ENCODE results near the gene ATP13A3.

ATP13A3 gene

DNA sequence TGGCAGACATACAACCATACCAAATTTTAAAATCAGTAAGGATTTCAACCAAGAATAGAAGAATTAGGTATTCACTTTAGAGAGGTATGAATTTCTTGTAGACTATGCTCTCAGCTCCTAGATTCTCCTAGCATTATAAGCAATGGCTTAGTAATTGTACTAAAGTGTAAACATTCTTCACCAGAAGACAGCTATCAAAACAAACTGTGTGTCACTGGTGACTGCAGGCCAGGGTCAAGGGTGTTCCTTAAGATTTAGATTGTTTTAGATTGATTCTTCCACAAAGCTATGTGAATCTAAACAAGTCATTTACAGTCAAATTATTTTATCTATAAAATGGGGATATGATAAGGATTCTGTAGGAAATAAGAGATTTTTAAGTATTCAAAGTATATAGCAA, 64.6 kb downstream of the ATP13A3 start:
- Histone ChIP-seq H3K14ac (ENCODE audit: low read length) (no peak overlapping the region), H2AFZ (ENCODE audit: low read length) (no peak overlapping the region), H3K36me3 (replicated peaks in 1 of 2; ENCODE audit: control insufficient read depth in 2 of 2, insufficient read depth in 2 of 2, low read length in 2 of 2) (peaks cover 8 to 94% of the 10 kb centered on the region in 2 donors), H2BK12ac (ENCODE audit: low read length) (no peak overlapping the region), H3K4me3 (ENCODE audit: low read length in 2 of 2) (no peak overlapping the region), H4K8ac (ENCODE audit: low read depth, low read length) (no peak overlapping the region), H3K27me3 (ENCODE audit: control insufficient read depth in 3 of 3, insufficient read depth in 3 of 3, low read depth in 1 of 3, low read length in 3 of 3) (no peaks in the 10 kb centered on the region), H3K9me3 (replicated peaks in 1 of 2; ENCODE audit: control insufficient read depth in 2 of 2, insufficient read depth in 1 of 2, low read depth in 1 of 2, low read length in 2 of 2) (no peaks in the 10 kb centered on the region), H2BK5ac (ENCODE audit: low read length) (no peak overlapping the region), H3K27ac (replicated peaks; ENCODE audit: low read length) (no peak overlapping the region), H4K91ac (ENCODE audit: low read depth, low read length, poor library complexity) (no peak overlapping the region), H2BK15ac (ENCODE audit: low read length) (no peak overlapping the region), H3K4me1 (ENCODE audit: control insufficient read depth in 2 of 2, insufficient read depth in 1 of 2, low read depth in 1 of 2, low read length in 2 of 2) (no peaks in the 10 kb centered on the region), H2BK120ac (ENCODE audit: low read depth, low read length) (no peak overlapping the region), H3K23ac (ENCODE audit: low read depth, low read length, poor library complexity) (no peak overlapping the region), H3K79me1 (ENCODE audit: low read depth, low read length) (peaks cover 2% of the 10 kb centered on the region), H2AK5ac (ENCODE audit: low read depth, low read length) (no peak overlapping the region), H3K4ac (ENCODE audit: low read length) (no peak overlapping the region), H3K9ac (ENCODE audit: low read depth, low read length, poor library complexity) (no peak overlapping the region), H3K18ac (ENCODE audit: low read length) (no peak overlapping the region), H3K4me2 (ENCODE audit: insufficient read depth, low read length, poor library complexity, severe bottlenecking) (no peak overlapping the region)
- DNase-seq (ENCODE audit: low spot score): no peak

GRCh38 chr3:194418671-194419070, 68.1 kb downstream of the ATP13A3 start:
- Histone ChIP-seq H2BK15ac (ENCODE audit: low read length) (no peak overlapping the region), H3K14ac (ENCODE audit: low read length) (no peak overlapping the region), H3K23ac (ENCODE audit: low read depth, low read length, poor library complexity) (no peak overlapping the region), H2AFZ (ENCODE audit: low read length) (no peak overlapping the region), H4K8ac (ENCODE audit: low read depth, low read length) (no peak overlapping the region), H2BK5ac (ENCODE audit: low read length) (no peak overlapping the region), H3K4me3 (ENCODE audit: low read length in 2 of 2) (no peak overlapping the region), H2BK120ac (ENCODE audit: low read depth, low read length) (no peak overlapping the region), H3K79me1 (ENCODE audit: low read depth, low read length) (peaks cover 3% of the 10 kb centered on the region), H3K27me3 (ENCODE audit: control insufficient read depth in 3 of 3, insufficient read depth in 3 of 3, low read depth in 1 of 3, low read length in 3 of 3) (no peaks in the 10 kb centered on the region), H2BK12ac (ENCODE audit: low read length) (no peak overlapping the region), H3K9ac (ENCODE audit: low read depth, low read length, poor library complexity) (no peak overlapping the region), H2AK5ac (ENCODE audit: low read depth, low read length) (no peak overlapping the region), H4K91ac (ENCODE audit: low read depth, low read length, poor library complexity) (no peak overlapping the region), H3K4me1 (ENCODE audit: control insufficient read depth in 2 of 2, insufficient read depth in 1 of 2, low read depth in 1 of 2, low read length in 2 of 2) (no peaks in the 10 kb centered on the region), H3K9me3 (replicated peaks in 1 of 2; ENCODE audit: control insufficient read depth in 2 of 2, insufficient read depth in 1 of 2, low read depth in 1 of 2, low read length in 2 of 2) (no peaks in the 10 kb centered on the region), H3K4ac (ENCODE audit: low read length) (no peak overlapping the region), H3K27ac (replicated peaks; ENCODE audit: low read length) (no peak overlapping the region), H3K18ac (ENCODE audit: low read length) (no peak overlapping the region), H3K36me3 (replicated peaks in 1 of 2; ENCODE audit: control insufficient read depth in 2 of 2, insufficient read depth in 2 of 2, low read length in 2 of 2) (peaks cover 5 to 87% of the 10 kb centered on the region in 2 donors), H3K4me2 (ENCODE audit: insufficient read depth, low read length, poor library complexity, severe bottlenecking) (no peak overlapping the region)
- DNase-seq (ENCODE audit: low spot score): no peak
- whole genome bisulfite sequencing, 2 donors (ENCODE audit: extremely low coverage in 2 of 2, insufficient read length in 2 of 2, insufficient replicate concordance in 1 of 2): no CpG with 5 or more reads among the region's 2 CpGs

DNA sequence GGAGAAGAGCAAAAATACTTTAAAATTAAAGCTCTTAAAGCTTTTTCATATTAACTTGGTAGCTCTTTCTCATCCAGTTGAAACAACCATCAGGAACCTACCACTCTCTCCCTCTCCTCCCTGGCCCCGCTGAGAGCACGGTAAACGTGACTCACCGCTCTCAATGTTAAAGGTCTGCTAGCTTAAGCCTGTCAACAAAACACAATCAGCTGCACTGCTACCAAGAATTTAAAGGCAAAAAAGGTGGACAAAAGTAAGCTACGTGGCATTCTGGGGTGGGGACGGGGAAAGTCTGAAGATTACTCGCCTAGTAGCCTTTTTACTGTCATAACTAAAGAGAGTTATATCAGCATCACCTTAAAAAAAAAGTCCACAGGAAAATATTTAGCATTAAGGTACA, 79.4 kb downstream of the ATP13A3 start:
- no peak overlapping the region for H2BK12ac ChIP-seq (ENCODE audit: low read length)
- H4K91ac ChIP-seq (ENCODE audit: low read depth, low read length, poor library complexity): no peak overlapping the region
- WGBS, 2 donors (ENCODE audit: extremely low coverage in 2 of 2, insufficient read length in 2 of 2, insufficient replicate concordance in 1 of 2): no CpG with 5 or more reads among the region's 7 CpGs

GRCh38 chr3:194405766-194406165, 81.0 kb downstream of the ATP13A3 start:
- H2AK5ac ChIP-seq (ENCODE audit: low read depth, low read length): no peak overlapping the region
- H3K36me3 ChIP-seq (replicated peaks in 1 of 2; ENCODE audit: control insufficient read depth in 2 of 2, insufficient read depth in 2 of 2, low read length in 2 of 2): peaks cover 3 to 46% of the 10 kb centered on the region in 2 donors
- H3K23ac ChIP-seq (ENCODE audit: low read depth, low read length, poor library complexity): no peak overlapping the region
- H3K9ac ChIP-seq (ENCODE audit: low read depth, low read length, poor library complexity): no peak overlapping the region
- H4K8ac ChIP-seq (ENCODE audit: low read depth, low read length): no peak overlapping the region
- H2BK15ac ChIP-seq (ENCODE audit: low read length): no peak overlapping the region
- H3K79me1 ChIP-seq (ENCODE audit: low read depth, low read length): no peaks in the 10 kb centered on the region
- H3K18ac ChIP-seq (ENCODE audit: low read length): no peak overlapping the region
- H2AFZ ChIP-seq (ENCODE audit: low read length): no peak overlapping the region
- H3K4ac ChIP-seq (ENCODE audit: low read length): no peak overlapping the region
- no peak for DNase-seq (ENCODE audit: low spot score)
- H2BK12ac ChIP-seq (ENCODE audit: low read length): no peak overlapping the region
- no peak overlapping the region for H4K91ac ChIP-seq (ENCODE audit: low read depth, low read length, poor library complexity)
- H3K4me1 ChIP-seq (ENCODE audit: control insufficient read depth in 2 of 2, insufficient read depth in 1 of 2, low read depth in 1 of 2, low read length in 2 of 2): peaks cover 2 to 32% of the 10 kb centered on the region in 2 donors
- H3K27me3 ChIP-seq (ENCODE audit: control insufficient read depth in 3 of 3, insufficient read depth in 3 of 3, low read depth in 1 of 3, low read length in 3 of 3): no peaks in the 10 kb centered on the region
- H2BK120ac ChIP-seq (ENCODE audit: low read depth, low read length): no peak overlapping the region
- H3K4me3 ChIP-seq (ENCODE audit: low read length in 2 of 2): no peak overlapping the region
- H3K9me3 ChIP-seq (replicated peaks in 1 of 2; ENCODE audit: control insufficient read depth in 2 of 2, insufficient read depth in 1 of 2, low read depth in 1 of 2, low read length in 2 of 2): no peaks in the 10 kb centered on the region
- no CpG with 5 or more reads among the region's 2 CpGs for WGBS, 2 donors (ENCODE audit: extremely low coverage in 2 of 2, insufficient read length in 2 of 2, insufficient replicate concordance in 1 of 2)
- no peak overlapping the region for H3K27ac ChIP-seq (replicated peaks; ENCODE audit: low read length)
- H3K4me2 ChIP-seq (ENCODE audit: insufficient read depth, low read length, poor library complexity, severe bottlenecking): no peak overlapping the region
- no peak overlapping the region for H2BK5ac ChIP-seq (ENCODE audit: low read length)
- H3K14ac ChIP-seq (ENCODE audit: low read length): no peak overlapping the region

More for the DNA sequence above, 79.4 kb downstream of the ATP13A3 start:
- Histone ChIP-seq H3K79me1 (ENCODE audit: low read depth, low read length) (peaks cover 2% of the 10 kb centered on the region), H3K27ac (replicated peaks; ENCODE audit: low read length) (no peak overlapping the region), H3K9me3 (replicated peaks in 1 of 2; ENCODE audit: control insufficient read depth in 2 of 2, insufficient read depth in 1 of 2, low read depth in 1 of 2, low read length in 2 of 2) (no peaks in the 10 kb centered on the region), H4K8ac (ENCODE audit: low read depth, low read length) (no peak overlapping the region), H3K14ac (ENCODE audit: low read length) (no peak overlapping the region), H3K27me3 (ENCODE audit: control insufficient read depth in 3 of 3, insufficient read depth in 3 of 3, low read depth in 1 of 3, low read length in 3 of 3) (no peaks in the 10 kb centered on the region), H3K4me3 (ENCODE audit: low read length in 2 of 2) (no peak overlapping the region), H2AK5ac (ENCODE audit: low read depth, low read length) (no peak overlapping the region), H3K4me2 (ENCODE audit: insufficient read depth, low read length, poor library complexity, severe bottlenecking) (no peak overlapping the region), H3K36me3 (replicated peaks in 1 of 2; ENCODE audit: control insufficient read depth in 2 of 2, insufficient read depth in 2 of 2, low read length in 2 of 2) (peaks cover 5 to 60% of the 10 kb centered on the region in 2 donors), H2BK15ac (ENCODE audit: low read length) (no peak overlapping the region), H3K18ac (ENCODE audit: low read length) (no peak overlapping the region), H2BK5ac (ENCODE audit: low read length) (no peak overlapping the region), H3K4me1 (ENCODE audit: control insufficient read depth in 2 of 2, insufficient read depth in 1 of 2, low read depth in 1 of 2, low read length in 2 of 2) (peaks cover 0 to 24% of the 10 kb centered on the region in 2 donors), H2AFZ (ENCODE audit: low read length) (no peak overlapping the region), H3K23ac (ENCODE audit: low read depth, low read length, poor library complexity) (no peak overlapping the region), H3K4ac (ENCODE audit: low read length) (no peak overlapping the region), H2BK120ac (ENCODE audit: low read depth, low read length) (no peak overlapping the region), H3K9ac (ENCODE audit: low read depth, low read length, poor library complexity) (no peak overlapping the region)
- no peak for DNase-seq (ENCODE audit: low spot score)

Measured in neuronal stem cell (in vitro differentiated cells).